WTC11 (cell line): Measurements from ENCODE around the gene MRGPRF. TPM values are rescaled to one million over a fixed set of nuclear protein-coding genes. Genes with fewer than 3 reads are reported as not detected.

Experiments used
- ATAC-seq: fragments of 200-7000 bp; cut with Tn5 transposase; 2 replicates; pipeline ENCODE4 v1.10.0; 2021; ENCODE audit warnings: mild to moderate bottlenecking, moderate library complexity
- CTCF ChIA-PET: fragments of 300-600 bp; sonication (Branson Sonifier 250); formaldehyde crosslinking; loops from one replicate; lab custom pipeline; 2021; ENCODE audit warnings: antibody characterized with exemption; lab: Charles Lee
- POLR2A ChIA-PET: fragments of 350-600 bp; sonication (Branson Sonifier 250); formaldehyde crosslinking; loops from one replicate; lab custom pipeline; 2021; ENCODE audit warnings: antibody characterized with exemption; lab: Charles Lee
- DNase-seq: peaks from one replicate; pipeline ENCODE4 v3.0.0; 2021; ENCODE audit warnings: low spot score
- H3K27ac Mint-ChIP-seq: 2 replicates; pipeline ENCODE4 v1.8.0; 2021; ENCODE audit warnings: mixed read lengths
- H3K27me3 Mint-ChIP-seq: 2 replicates; pipeline ENCODE4 v1.8.0; 2021; ENCODE audit warnings: low read depth, mild to moderate bottlenecking, moderate library complexity, mixed read lengths
- H3K36me3 Mint-ChIP-seq: 2 replicates; pipeline ENCODE4 v1.8.0; 2021; ENCODE audit warnings: mixed read lengths
- H3K4me1 Mint-ChIP-seq: 2 replicates; pipeline ENCODE4 v1.8.0; 2022; ENCODE audit warnings: mixed read lengths
- H3K4me3 Mint-ChIP-seq: 2 replicates; pipeline ENCODE4 v1.8.0; 2021; ENCODE audit warnings: mild to moderate bottlenecking, moderate library complexity, mixed read lengths
- H3K9me3 Mint-ChIP-seq: 2 replicates; pipeline ENCODE4 v1.8.0; 2021; ENCODE audit warnings: mixed read lengths
- AR ChIP-seq: fragments of 250-450 bp; sonication (Bioruptor Pico); IDR thresholded peaks from 2 replicates; pipeline ENCODE4 v1.9.0; 2021; ENCODE audit warnings: mild to moderate bottlenecking
- ATF1 ChIP-seq: sonication (generic); formaldehyde crosslinking; IDR thresholded peaks from 2 replicates; pipeline ENCODE4 v1.8.1; 2023; ENCODE audit warnings: mild to moderate bottlenecking, moderate library complexity, missing genetic modification reagents
- ATF2 ChIP-seq: sonication (generic); formaldehyde crosslinking; IDR thresholded peaks from 2 replicates; pipeline ENCODE4 v1.8.1; 2022; ENCODE audit warnings: low read depth, missing genetic modification reagents, borderline replicate concordance
- ATF3 ChIP-seq: sonication (generic); formaldehyde crosslinking; conservative IDR thresholded peaks from 2 replicates; pipeline ENCODE4 v1.8.1; 2022; ENCODE audit warnings: mild to moderate bottlenecking, missing genetic modification reagents
- ELF4 ChIP-seq: sonication (generic); formaldehyde crosslinking; IDR thresholded peaks from 2 replicates; pipeline ENCODE4 v1.8.1; 2022; ENCODE audit warnings: low read depth, mild to moderate bottlenecking, moderate library complexity, missing genetic modification reagents
- FOXP1 ChIP-seq: sonication (generic); formaldehyde crosslinking; IDR thresholded peaks from 2 replicates; pipeline ENCODE4 v1.8.0; 2022; ENCODE audit warnings: missing genetic modification reagents, mild to moderate bottlenecking, moderate library complexity, borderline replicate concordance
- FOXP4 ChIP-seq: sonication (generic); formaldehyde crosslinking; IDR thresholded peaks from 2 replicates; pipeline ENCODE4 v1.8.0; 2022; ENCODE audit warnings: mild to moderate bottlenecking, missing genetic modification reagents
- GABPB1 ChIP-seq: sonication (generic); formaldehyde crosslinking; IDR thresholded peaks from 2 replicates; pipeline ENCODE4 v1.8.1; 2023; ENCODE audit warnings: mild to moderate bottlenecking, missing genetic modification reagents
- GRHL2 ChIP-seq: fragments of 250-450 bp; sonication (Bioruptor Pico); IDR thresholded peaks from 2 replicates; pipeline ENCODE4 v1.8.0; 2022; ENCODE audit warnings: mild to moderate bottlenecking, moderate library complexity; ENCODE audit not compliant: insufficient replicate concordance, severe bottlenecking
- GTF2I ChIP-seq: fragments of 250-450 bp; sonication (Bioruptor Pico); conservative IDR thresholded peaks from 2 replicates; pipeline ENCODE4 v1.4.0; 2021; ENCODE audit warnings: mild to moderate bottlenecking
- HMGA2 ChIP-seq: fragments of 250-450 bp; sonication (Bioruptor Pico); IDR thresholded peaks from 2 replicates; pipeline ENCODE4 v1.4.0; 2021; ENCODE audit warnings: mild to moderate bottlenecking, moderate library complexity
- HMGXB4 ChIP-seq: sonication (generic); formaldehyde crosslinking; IDR thresholded peaks from 2 replicates; pipeline ENCODE4 v1.8.1; 2023; ENCODE audit warnings: mild to moderate bottlenecking, moderate library complexity, missing genetic modification reagents
- IRF1 ChIP-seq: sonication (generic); formaldehyde crosslinking; IDR thresholded peaks from 2 replicates; pipeline ENCODE4 v1.8.0; 2023; ENCODE audit warnings: missing genetic modification reagents
- MYBL2 ChIP-seq: sonication (generic); formaldehyde crosslinking; IDR thresholded peaks from 2 replicates; pipeline ENCODE4 v1.8.1; 2023; ENCODE audit warnings: mild to moderate bottlenecking, moderate library complexity, missing genetic modification reagents
- NR3C1 ChIP-seq: sonication (generic); formaldehyde crosslinking; conservative IDR thresholded peaks from 2 replicates; pipeline ENCODE4 v1.8.1; 2023; ENCODE audit warnings: low read depth, mild to moderate bottlenecking, missing genetic modification reagents
- RELA ChIP-seq: sonication (generic); formaldehyde crosslinking; IDR thresholded peaks from 2 replicates; pipeline ENCODE4 v1.8.1; 2022; ENCODE audit warnings: missing genetic modification reagents, mild to moderate bottlenecking, borderline replicate concordance
- SMAD3 ChIP-seq: sonication (generic); formaldehyde crosslinking; IDR thresholded peaks from 2 replicates; pipeline ENCODE4 v1.8.0; 2022; ENCODE audit warnings: missing genetic modification reagents, mild to moderate bottlenecking, borderline replicate concordance
- TCF7 ChIP-seq: sonication (generic); formaldehyde crosslinking; IDR thresholded peaks from 2 replicates; pipeline ENCODE4 v1.8.0; 2022; ENCODE audit warnings: mild to moderate bottlenecking, low read depth, missing genetic modification reagents, moderate library complexity
- USF2 ChIP-seq: sonication (generic); formaldehyde crosslinking; IDR thresholded peaks from 2 replicates; pipeline ENCODE4 v1.8.1; 2023; ENCODE audit warnings: mild to moderate bottlenecking, missing genetic modification reagents, moderate library complexity
- ZBTB43 ChIP-seq: sonication (generic); formaldehyde crosslinking; IDR thresholded peaks from 2 replicates; pipeline ENCODE4 v1.8.1; 2023; ENCODE audit warnings: mild to moderate bottlenecking, missing genetic modification reagents
- ZNF219 ChIP-seq: sonication (generic); formaldehyde crosslinking; IDR thresholded peaks from 2 replicates; pipeline ENCODE4 v1.8.0; 2023; ENCODE audit warnings: missing genetic modification reagents, mild to moderate bottlenecking, borderline replicate concordance
- ZNF263 ChIP-seq: sonication (generic); formaldehyde crosslinking; IDR thresholded peaks from 2 replicates; pipeline ENCODE4 v1.8.1; 2022; ENCODE audit warnings: low read depth, mild to moderate bottlenecking, moderate library complexity, missing genetic modification reagents
- total RNA-seq: library from RNA; stranded (reverse); gene quantifications from 3 replicates; pipeline ENCODE4 v1.2.3, GENCODE V29; 2021

MRGPRF gene
- total RNA-seq, 1 experiment from 2014 or later: 3.8 TPM

GRCh38 chr11:68996376-68997123, 16.5 kb downstream of the MRGPRF start (continued):
- TF ChIP-seq GRHL2 (CRISPR knock-in tag) (no peak), FOXP4 (no peak), AR (CRISPR knock-in tag) (no peak), ZBTB43 (no peak), ELF4 (CRISPR knock-in tag) (no peak), GTF2I (CRISPR knock-in tag) (no peak)

GRCh38 chr11:68994894-68995285, 18.2 kb downstream of the MRGPRF start:
- Mint-ChIP-seq H3K36me3 (no peaks in the 10 kb centered on the region), H3K27ac (no peak overlapping the region), H3K9me3 (no peaks in the 10 kb centered on the region), H3K4me1 (peaks cover 3% of the 10 kb centered on the region; the same call in 1 of the 2 replicates), H3K4me3 (no peak overlapping the region), H3K27me3 (no peaks in the 10 kb centered on the region)
- CTCF ChIA-PET: no interaction called here
- TF ChIP-seq ATF2 (CRISPR knock-in tag) (no peak), SMAD3 (CRISPR knock-in tag) (no peak), ZNF219 (CRISPR knock-in tag) (no peak), MYBL2 (no peak), USF2 (CRISPR knock-in tag) (no peak), RELA (no peak), FOXP1 (CRISPR knock-in tag) (no peak), ATF3 (CRISPR knock-in tag) (no peak), IRF1 (CRISPR knock-in tag) (no peak), HMGA2 (no peak), TCF7 (no peak), NR3C1 (CRISPR knock-in tag) (no peak), HMGXB4 (CRISPR knock-in tag) (no peak), GABPB1 (CRISPR knock-in tag) (no peak), ATF1 (no peak), ZNF263 (CRISPR knock-in tag) (no peak)
- ATAC-seq (no peak), DNase-seq (no peak)
- POLR2A ChIA-PET: no interaction called here
